ENCODE results near the gene STIL.

- no peak for TF ChIP-seq CTCF (IDR thresholded peaks at IDR 0.05)
- TF ChIP-seq POLR2A (IDR thresholded peaks at IDR 0.05): no peak
Observed at GRCh38 chr1:47334765-47335435, 21.0 kb upstream of the STIL start.
